Mucosa of stomach (tissue), 1 donor: Measurements from ENCODE around the gene SLC22A16.

Experiments
- H3K27me3 ChIP-seq: one replicate; pipeline ENCODE4 v1.7.0; 2013; ENCODE audit warnings: mild to moderate bottlenecking, low read length; ENCODE audit not compliant: control insufficient read depth, insufficient read depth
- H3K36me3 ChIP-seq: one replicate; pipeline ENCODE4 v1.7.0; 2013; ENCODE audit warnings: low read length; ENCODE audit not compliant: control insufficient read depth, insufficient read depth
- H3K4me1 ChIP-seq: one replicate; pipeline ENCODE4 v1.7.0; 2013; ENCODE audit warnings: mild to moderate bottlenecking, low read length; ENCODE audit not compliant: control insufficient read depth, insufficient read depth
- H3K4me3 ChIP-seq: one replicate; pipeline ENCODE4 v1.7.0; 2013; ENCODE audit warnings: low read length
- H3K9ac ChIP-seq: one replicate; pipeline ENCODE4 v1.7.0; 2013; ENCODE audit warnings: mild to moderate bottlenecking, low read length, moderate library complexity
- H3K9me3 ChIP-seq: one replicate; pipeline ENCODE4 v1.7.0; 2013; ENCODE audit warnings: mild to moderate bottlenecking, low read length, moderate library complexity; ENCODE audit not compliant: control insufficient read depth
- donor health status: Pancreatic carcinoma.

Gene SLC22A16

GRCh38 chr6:110432285-110432900, 44.0 kb downstream of the SLC22A16 start:
- Histone ChIP-seq H3K36me3 (no peaks in the 10 kb centered on the region), H3K9me3 (no peaks in the 10 kb centered on the region), H3K9ac (no peak overlapping the region), H3K4me1 (no peaks in the 10 kb centered on the region), H3K4me3 (no peak overlapping the region), H3K27me3 (peaks cover 4% of the 10 kb centered on the region)

- Histone ChIP-seq H3K27me3 (peaks cover 4% of the 10 kb centered on the region), H3K4me3 (no peak overlapping the region), H3K36me3 (no peaks in the 10 kb centered on the region), H3K9ac (no peak overlapping the region), H3K9me3 (no peaks in the 10 kb centered on the region), H3K4me1 (no peaks in the 10 kb centered on the region)
Measured at GRCh38 chr6:110430741-110431140, 45.7 kb downstream of the SLC22A16 start.

- Histone ChIP-seq H3K36me3 (no peaks in the 10 kb centered on the region), H3K9me3 (no peaks in the 10 kb centered on the region), H3K4me1 (no peaks in the 10 kb centered on the region), H3K27me3 (peaks cover 4% of the 10 kb centered on the region), H3K9ac (no peak overlapping the region), H3K4me3 (no peak overlapping the region)
Measured at GRCh38 chr6:110430236-110430635, 46.2 kb downstream of the SLC22A16 start.

DNA sequence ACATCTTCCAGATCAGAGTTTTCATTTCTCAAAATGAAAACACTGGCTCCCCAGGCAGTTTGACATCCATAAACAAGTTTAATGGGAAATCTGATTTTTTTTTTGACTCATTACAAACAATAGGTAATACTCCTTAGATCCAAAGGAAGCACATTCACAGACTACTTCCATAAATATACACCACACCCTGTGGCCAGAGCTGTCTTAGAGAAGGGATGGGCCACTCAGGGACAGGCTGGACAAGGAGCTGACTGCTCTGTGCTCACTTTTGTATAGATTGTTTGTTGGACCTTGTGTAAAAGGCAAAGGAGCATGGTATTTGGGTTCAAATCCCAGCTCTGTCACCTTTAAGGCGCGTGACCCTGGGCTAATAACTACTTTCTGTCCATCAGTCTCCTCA, 48.3 kb downstream of the SLC22A16 start:
- H3K4me1 ChIP-seq = no peaks in the 10 kb centered on the region
- H3K27me3 ChIP-seq = peaks cover 4% of the 10 kb centered on the region
- H3K4me3 ChIP-seq = no peak overlapping the region
- H3K9me3 ChIP-seq = no peaks in the 10 kb centered on the region
- no peaks in the 10 kb centered on the region for H3K36me3 ChIP-seq
- no peak overlapping the region for H3K9ac ChIP-seq

DNA sequence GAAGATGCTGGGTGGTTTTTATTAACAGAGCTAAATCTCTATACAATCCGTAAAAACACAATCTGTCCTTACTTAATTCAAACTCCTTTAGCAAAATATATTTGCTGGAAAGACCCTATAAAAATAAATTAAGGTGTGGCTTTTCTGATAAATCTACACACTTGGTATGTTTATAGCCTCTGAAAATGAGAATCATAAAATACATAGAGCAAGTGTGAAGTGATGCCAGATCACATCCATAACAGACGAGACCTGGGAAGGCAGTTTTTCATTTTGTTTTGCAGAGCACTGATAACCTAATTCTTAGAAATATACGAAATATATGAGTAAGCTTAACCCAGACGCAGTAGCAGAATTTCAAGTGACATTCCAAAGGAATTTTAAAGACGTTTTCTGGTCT, 50.6 kb downstream of the SLC22A16 start:
- peaks cover 4% of the 10 kb centered on the region for H3K27me3 ChIP-seq
- no peaks in the 10 kb centered on the region for H3K9me3 ChIP-seq
- H3K9ac ChIP-seq = no peak overlapping the region
- no peaks in the 10 kb centered on the region for H3K36me3 ChIP-seq
- H3K4me3 ChIP-seq = no peak overlapping the region
- no peaks in the 10 kb centered on the region for H3K4me1 ChIP-seq

DNA sequence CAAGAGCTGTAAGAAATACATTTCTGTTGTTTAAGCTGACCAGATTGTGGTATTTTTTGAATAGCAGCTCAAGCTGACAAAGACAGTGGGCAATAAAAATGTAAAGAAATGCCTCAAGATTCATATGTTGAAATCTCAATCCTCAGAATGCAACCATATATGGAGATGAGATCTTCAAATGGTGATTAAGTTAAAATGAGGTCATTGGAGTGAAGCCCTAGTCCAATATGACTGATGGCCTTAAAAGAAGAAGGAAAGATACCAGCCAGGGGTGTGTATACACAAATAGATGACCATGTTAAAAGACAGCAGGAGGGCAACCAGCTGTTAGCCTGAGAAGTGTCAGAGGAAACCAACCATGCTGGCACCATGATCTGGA, 54.0 kb downstream of the SLC22A16 start:
- Histone ChIP-seq H3K27me3 (no peaks in the 10 kb centered on the region), H3K4me1 (no peaks in the 10 kb centered on the region), H3K9me3 (no peaks in the 10 kb centered on the region), H3K9ac (no peak overlapping the region), H3K36me3 (no peaks in the 10 kb centered on the region), H3K4me3 (no peak overlapping the region)

DNA sequence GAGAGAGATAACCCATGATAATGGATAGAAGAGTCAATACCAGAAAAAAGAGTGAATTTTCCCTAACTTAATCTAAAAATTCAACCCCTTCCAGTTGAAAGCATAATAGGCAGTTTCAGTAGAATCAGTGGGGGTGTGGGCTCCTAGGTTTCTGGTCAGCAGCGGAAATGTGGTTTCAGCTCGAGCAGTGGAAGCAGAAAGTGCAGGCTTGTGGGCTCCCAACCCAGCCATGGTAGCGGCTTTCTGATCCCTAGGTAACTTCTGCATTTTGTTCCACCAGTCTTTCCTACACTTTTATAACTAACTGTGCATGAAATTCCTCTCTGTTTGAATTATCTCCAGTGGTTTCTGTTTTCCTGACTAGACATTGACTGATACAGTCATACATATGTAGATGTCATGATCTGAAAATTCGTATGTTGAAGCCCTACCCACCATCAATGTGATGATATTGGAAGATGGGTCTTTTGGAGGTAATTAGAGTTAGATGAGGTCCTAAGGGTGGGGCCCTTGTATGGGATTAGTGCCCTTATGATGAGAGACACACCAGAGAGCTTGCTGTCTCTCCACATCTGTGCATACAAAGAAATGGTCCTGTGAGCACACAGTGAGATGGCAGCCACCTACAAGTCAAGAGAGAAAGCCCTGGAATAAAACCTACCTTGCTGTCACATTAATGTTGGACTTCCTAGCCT, 54.5 kb downstream of the SLC22A16 start:
- Histone ChIP-seq H3K4me3 (no peak overlapping the region), H3K9ac (no peak overlapping the region), H3K4me1 (no peaks in the 10 kb centered on the region), H3K27me3 (no peaks in the 10 kb centered on the region), H3K9me3 (no peaks in the 10 kb centered on the region), H3K36me3 (no peaks in the 10 kb centered on the region)

GRCh38 chr6:110419028-110419739, 57.2 kb downstream of the SLC22A16 start:
- Histone ChIP-seq H3K9me3 (no peaks in the 10 kb centered on the region), H3K9ac (no peak overlapping the region), H3K36me3 (no peaks in the 10 kb centered on the region), H3K4me3 (no peak overlapping the region), H3K4me1 (peaks cover 9% of the 10 kb centered on the region), H3K27me3 (no peaks in the 10 kb centered on the region)

DNA sequence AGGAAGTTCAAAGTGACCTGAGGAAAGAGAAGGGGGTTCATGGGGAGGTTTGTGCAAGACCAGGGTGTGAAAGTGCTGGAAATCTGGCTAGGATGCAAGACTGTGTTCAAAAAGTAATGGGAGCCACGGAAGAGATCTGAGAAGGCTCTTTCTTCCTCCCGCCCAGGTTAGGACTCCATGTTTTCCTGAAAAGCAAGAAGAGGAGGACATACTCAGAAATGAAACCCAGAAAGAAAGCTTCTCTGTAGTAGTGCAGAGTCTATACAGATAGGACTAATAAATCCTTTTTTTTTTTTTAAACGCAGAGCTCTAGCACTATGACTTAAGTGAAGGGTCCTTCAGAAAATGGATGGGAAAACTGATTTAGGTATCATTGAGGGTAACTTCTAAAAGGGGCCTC, 57.8 kb downstream of the SLC22A16 start:
- H3K27me3 ChIP-seq = no peaks in the 10 kb centered on the region
- no peak overlapping the region for H3K9ac ChIP-seq

GRCh38 chr6:110415086-110415916, 61.1 kb downstream of the SLC22A16 start, which contains the start of gene DDO:
Gene DDO (minus strand): TSS chr6:110415575. CDS start chr6:110413462, 2,113 bp downstream.
- Histone ChIP-seq H3K9me3 (no peaks in the 10 kb centered on the region), H3K4me3 (peak within 1 kb of the TSS; percentile 27), H3K4me1 (peaks cover 9% of the 10 kb centered on the region), H3K9ac (peak within 1 kb of the TSS; percentile 49), H3K36me3 (no peaks in the 10 kb centered on the region), H3K27me3 (no peaks in the 10 kb centered on the region)

More for the DNA sequence above, 57.8 kb downstream of the SLC22A16 start:
- Histone ChIP-seq H3K36me3 (no peaks in the 10 kb centered on the region), H3K4me3 (no peak overlapping the region), H3K9me3 (no peaks in the 10 kb centered on the region), H3K4me1 (peaks cover 9% of the 10 kb centered on the region)

GRCh38 chr6:110414669-110415068, 61.7 kb downstream of the SLC22A16 start:
- peak overlapping the region; percentile 49 for H3K9ac ChIP-seq
- H3K36me3 ChIP-seq = no peaks in the 10 kb centered on the region
- peaks cover 9% of the 10 kb centered on the region for H3K4me1 ChIP-seq
- no peaks in the 10 kb centered on the region for H3K27me3 ChIP-seq
- no peaks in the 10 kb centered on the region for H3K9me3 ChIP-seq
- peak overlapping the region; percentile 27 for H3K4me3 ChIP-seq
